HepG2 (cell line): ENCODE results near the gene SLC9A9. TPM values are rescaled to one million over a fixed set of nuclear protein-coding genes. Genes with fewer than 3 reads are reported as not detected.

Source experiments
- ATAC-seq: fragments of 200-7000 bp; cut with Tn5 transposase; 3 replicates; pipeline ENCODE4 v1.9.1; 2020; ENCODE audit warnings: mild to moderate bottlenecking, moderate library complexity
- BruUV-seq: library from RNA; stranded (reverse); fragments of 400-500 nt; replicated peaks from 2 replicates; lab custom pipeline; 2021; lab: Mats Ljungman, UMichigan
- CTCF ChIA-PET: fragments of 300-600 bp; formaldehyde crosslinking; extraction: SDS; loops from one replicate; lab custom pipeline; 2021; ENCODE audit warnings: low total read pairs, inconsistent platforms, low intra/inter-chr PET ratio; lab: Yijun Ruan, JAX
- POLR2A ChIA-PET: fragments of 350-600 bp; sonication (Branson Sonifier 250); formaldehyde crosslinking; loops from one replicate; lab custom pipeline; 2020; ENCODE audit warnings: antibody characterized with exemption, inconsistent platforms; lab: Yijun Ruan, JAX
- DNase-seq: peaks from one replicate; pipeline ENCODE4 v3.0.0-alpha.2; 2015; ENCODE audit warnings: low spot score
- FAIRE-seq: peaks from 3 replicates; lab custom pipeline; 2011; peaks lifted over from hg19 to GRCh38; lab: Jason Lieb, UNC
- H2AFZ ChIP-seq: one replicate; pipeline ENCODE4 v1.6.1; 2011; ENCODE audit warnings: low read length, inconsistent platforms
- H3K27ac ChIP-seq: fragments of 300-600 bp; 3 replicates; pipeline ENCODE4 v1.8.0; 2011; ENCODE audit warnings: mixed run types, mild to moderate bottlenecking, mixed read lengths, low read length, inconsistent platforms; ENCODE audit not compliant: insufficient read depth; ENCODE audit errors: extremely low read length
- H3K27me3 ChIP-seq, 2 experiments: fragments of 200-600 bp in 1 of 2; 2 replicates in 1 of 2; 3 replicates in 1 of 2; pipeline versions ENCODE4 v1.6.0 to v1.8.0; 2011; ENCODE audit warnings: low read length in 2 of 2, mild to moderate bottlenecking in 2 of 2, moderate library complexity in 2 of 2, inconsistent platforms in 1 of 2; ENCODE audit not compliant: insufficient read depth in 2 of 2, control insufficient read depth in 1 of 2
- H3K36me3 ChIP-seq, 2 experiments: fragments of 200-600 bp in 1 of 2; replicated peaks in 1 of 2; 2 replicates in 1 of 2; 3 replicates in 1 of 2; pipeline versions ENCODE4 v1.5.1 to v1.8.0; 2011; ENCODE audit warnings: low read length in 2 of 2, inconsistent platforms in 1 of 2; ENCODE audit not compliant: insufficient read depth in 2 of 2, control insufficient read depth in 1 of 2
- H3K4me1 ChIP-seq: 2 replicates; pipeline ENCODE4 v1.5.1; 2012; ENCODE audit warnings: low read length, inconsistent platforms; ENCODE audit not compliant: insufficient read depth
- H3K4me2 ChIP-seq: 2 replicates; pipeline ENCODE4 v1.6.0; 2011; ENCODE audit warnings: low read depth, low read length, inconsistent platforms
- H3K4me3 ChIP-seq, 3 experiments: fragments of 200-600 bp in 1 of 3; sonication (generic), shearing (Covaris generic) in 1 of 3; replicated peaks in 1 of 3; 2 replicates each; pipeline ENCODE4 v1.5.1; 2011 to 2016; ENCODE audit warnings: low read length in 3 of 3, inconsistent platforms in 2 of 3, low read depth in 2 of 3, mild to moderate bottlenecking in 2 of 3, control low read depth in 1 of 3, mixed read lengths in 1 of 3; ENCODE audit not compliant: insufficient read depth in 1 of 3
- H3K79me2 ChIP-seq: one replicate; pipeline ENCODE4 v1.6.1; 2011; ENCODE audit warnings: low read length, inconsistent platforms; ENCODE audit not compliant: insufficient read depth
- H3K9ac ChIP-seq: 2 replicates; pipeline ENCODE4 v1.6.0; 2011; ENCODE audit warnings: mild to moderate bottlenecking, low read depth, low read length, inconsistent platforms; ENCODE audit not compliant: insufficient read depth
- H3K9me3 ChIP-seq: 2 replicates; pipeline ENCODE4 v1.5.1; 2012; ENCODE audit warnings: mild to moderate bottlenecking, low read length
- H4K20me1 ChIP-seq: 2 replicates; pipeline ENCODE4 v1.6.0; 2011; ENCODE audit warnings: inconsistent platforms, mild to moderate bottlenecking, low read length, moderate library complexity; ENCODE audit not compliant: insufficient read depth
- ARNT ChIP-seq: fragments of 450-650 bp; IDR thresholded peaks from 2 replicates; pipeline ENCODE4 v1.6.1; 2017
- LCORL ChIP-seq, 2 experiments: fragments of 450-650 bp in 1 of 2; sonication (generic) in 1 of 2; formaldehyde crosslinking in 1 of 2; IDR thresholded peaks; 2 replicates each; pipeline versions ENCODE4 v1.5.0 to v1.6.1; 2017 to 2020; ENCODE audit warnings: antibody characterized with exemption in 1 of 2, missing genetic modification reagents in 1 of 2
- MTF2 ChIP-seq: sonication (generic); formaldehyde crosslinking; IDR thresholded peaks from 2 replicates; pipeline ENCODE4 v1.5.0; 2020; ENCODE audit warnings: missing genetic modification reagents, borderline replicate concordance
- SATB2 ChIP-seq: sonication (generic); formaldehyde crosslinking; IDR thresholded peaks from 2 replicates; pipeline ENCODE4 v1.5.0; 2020; ENCODE audit warnings: missing genetic modification reagents
- ZNF317 ChIP-seq: sonication (generic); formaldehyde crosslinking; IDR thresholded peaks from 2 replicates; pipeline ENCODE4 v1.5.0; 2020; ENCODE audit warnings: mild to moderate bottlenecking, missing genetic modification reagents
- ZSCAN21 ChIP-seq: sonication (generic); formaldehyde crosslinking; IDR thresholded peaks from 2 replicates; pipeline ENCODE4 v1.8.0; 2022; ENCODE audit warnings: mild to moderate bottlenecking, missing genetic modification reagents, moderate library complexity, borderline replicate concordance
- WGBS: methylation state at CpG from one replicate; pipeline ENCODE4 v1.1.6; 2017; ENCODE audit warnings: low lambda C conversion rate; 5-methylcytosine and 5-hydroxymethylcytosine counted together
- in situ Hi-C: cut with HindIII; loops from 2 replicates; pipeline ENCODE4 v1.10.0; 2017; ENCODE audit warnings: low pct_unique_long_range_greater_than_20kb; ENCODE audit not compliant: extremely low pct_ligation_motif_present
- intact Hi-C: fragments of 100-400 bp; cut with micrococcal nuclease; formaldehyde crosslinking; loops from one replicate; pipeline ENCODE4 v1.10.0; 2022; ENCODE audit not compliant: unreplicated experiment
- polyA plus RNA-seq, 8 experiments: library from polyadenylated mRNA; depleted of rRNA in 3 of 8; stranded (reverse) in 7 of 8; unstranded in 1 of 8; fragments of >200 nt; fragmentation: Illumina TruSeq in 4 of 8; extraction: Trizol in 4 of 8; gene quantifications; 2 replicates each; pipeline versions ENCODE4 v1.2.1 to v1.2.3, GENCODE V29; 2011 to 2016; ENCODE audit warnings: low read depth in 4 of 8, missing spikeins in 1 of 8, mixed read lengths in 1 of 8; ENCODE audit not compliant: insufficient read depth in 1 of 8
- total RNA-seq, 5 experiments: library from RNA; depleted of rRNA; stranded (reverse); fragments of >200 nt; fragmentation: Illumina TruSeq; extraction: Trizol; gene quantifications; 2 replicates each; pipeline ENCODE4 v1.2.3, GENCODE V29; 2016; ENCODE audit warnings: low read depth in 1 of 5
- TF ChIP-seq, protein P1 (sequence below): sonication (generic); formaldehyde crosslinking; IDR thresholded peaks from 2 replicates; pipeline ENCODE4 v1.8.1; 2022; ENCODE audit warnings: low read depth, mild to moderate bottlenecking, missing genetic modification reagents
- TF ChIP-seq, protein P2 (sequence below): sonication (generic); formaldehyde crosslinking; IDR thresholded peaks from 2 replicates; pipeline ENCODE4 v1.4.0; 2020; ENCODE audit warnings: missing genetic modification reagents, mild to moderate bottlenecking, borderline replicate concordance
- TF ChIP-seq, protein P3 (sequence below): sonication (generic); formaldehyde crosslinking; IDR thresholded peaks from 2 replicates; pipeline ENCODE4 v1.5.0; 2020; ENCODE audit warnings: mild to moderate bottlenecking, missing genetic modification reagents, borderline replicate concordance

SLC9A9 gene
- total and polyA plus RNA-seq, 2 of the 13 experiments (the other 11 are each of a cell fraction or from before 2014, with no cell fraction given), result not detected

DNA sequence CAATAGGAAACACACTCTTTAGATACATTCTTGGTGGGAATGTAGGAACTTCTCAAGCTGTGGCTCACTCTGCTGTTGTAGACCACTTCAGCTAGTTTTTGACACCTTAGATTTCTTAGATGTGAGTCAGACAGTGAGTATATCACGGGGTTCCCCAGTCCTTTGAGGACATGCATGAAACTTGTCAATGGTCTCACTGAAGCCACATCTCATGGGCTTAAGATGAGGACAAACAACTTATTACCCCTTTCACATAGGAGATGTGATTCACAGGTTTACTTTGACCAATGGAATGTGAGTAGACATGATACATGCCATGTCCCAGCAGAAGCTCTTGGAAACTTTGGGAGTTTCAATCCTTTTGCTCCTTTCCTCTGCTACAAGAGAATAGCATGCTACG lies 403.1 kb downstream of the SLC9A9 start:
- FAIRE-seq, result no peak
- Histone ChIP-seq H4K20me1 (no peaks in the 10 kb centered on the region), H3K9ac (no peak overlapping the region), H2AFZ (no peak overlapping the region), H3K4me3 (no peak overlapping the region), H3K36me3 (no peaks in the 10 kb centered on the region), H3K9me3 (no peaks in the 10 kb centered on the region), H3K27me3 (no peaks in the 10 kb centered on the region), H3K4me1 (no peaks in the 10 kb centered on the region), H3K4me2 (no peak overlapping the region), H3K27ac (no peak overlapping the region), H3K79me2 (no peaks in the 10 kb centered on the region)
- in situ Hi-C loops, result no loop called here
- BruUV-seq, result no TSS peak
- CTCF ChIA-PET, result no interaction called here
- no peak for DNase-seq
- no peak for ATAC-seq
- WGBS, result 0% methylated on average over 2 of the region's 2 CpGs
- POLR2A ChIA-PET, result no interaction called here
- intact Hi-C loops, result no loop called here
- TF ChIP-seq, protein P1, sequence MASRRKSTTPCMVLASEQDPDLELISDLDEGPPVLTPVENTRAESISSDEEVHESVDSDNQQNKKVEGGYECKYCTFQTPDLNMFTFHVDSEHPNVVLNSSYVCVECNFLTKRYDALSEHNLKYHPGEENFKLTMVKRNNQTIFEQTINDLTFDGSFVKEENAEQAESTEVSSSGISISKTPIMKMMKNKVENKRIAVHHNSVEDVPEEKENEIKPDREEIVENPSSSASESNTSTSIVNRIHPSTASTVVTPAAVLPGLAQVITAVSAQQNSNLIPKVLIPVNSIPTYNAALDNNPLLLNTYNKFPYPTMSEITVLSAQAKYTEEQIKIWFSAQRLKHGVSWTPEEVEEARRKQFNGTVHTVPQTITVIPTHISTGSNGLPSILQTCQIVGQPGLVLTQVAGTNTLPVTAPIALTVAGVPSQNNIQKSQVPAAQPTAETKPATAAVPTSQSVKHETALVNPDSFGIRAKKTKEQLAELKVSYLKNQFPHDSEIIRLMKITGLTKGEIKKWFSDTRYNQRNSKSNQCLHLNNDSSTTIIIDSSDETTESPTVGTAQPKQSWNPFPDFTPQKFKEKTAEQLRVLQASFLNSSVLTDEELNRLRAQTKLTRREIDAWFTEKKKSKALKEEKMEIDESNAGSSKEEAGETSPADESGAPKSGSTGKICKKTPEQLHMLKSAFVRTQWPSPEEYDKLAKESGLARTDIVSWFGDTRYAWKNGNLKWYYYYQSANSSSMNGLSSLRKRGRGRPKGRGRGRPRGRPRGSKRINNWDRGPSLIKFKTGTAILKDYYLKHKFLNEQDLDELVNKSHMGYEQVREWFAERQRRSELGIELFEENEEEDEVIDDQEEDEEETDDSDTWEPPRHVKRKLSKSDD, result no peak
- TF ChIP-seq ARNT (no peak), LCORL (IDR thresholded peaks at IDR 0.05) (no peak), LCORL (CRISPR knock-in tag; IDR thresholded peaks at IDR 0.05) (no peak), SATB2 (CRISPR knock-in tag) (no peak), ZSCAN21 (no peak), ZNF317 (CRISPR knock-in tag) (no peak), MTF2 (CRISPR knock-in tag) (no peak)
- TF ChIP-seq, protein P2, sequence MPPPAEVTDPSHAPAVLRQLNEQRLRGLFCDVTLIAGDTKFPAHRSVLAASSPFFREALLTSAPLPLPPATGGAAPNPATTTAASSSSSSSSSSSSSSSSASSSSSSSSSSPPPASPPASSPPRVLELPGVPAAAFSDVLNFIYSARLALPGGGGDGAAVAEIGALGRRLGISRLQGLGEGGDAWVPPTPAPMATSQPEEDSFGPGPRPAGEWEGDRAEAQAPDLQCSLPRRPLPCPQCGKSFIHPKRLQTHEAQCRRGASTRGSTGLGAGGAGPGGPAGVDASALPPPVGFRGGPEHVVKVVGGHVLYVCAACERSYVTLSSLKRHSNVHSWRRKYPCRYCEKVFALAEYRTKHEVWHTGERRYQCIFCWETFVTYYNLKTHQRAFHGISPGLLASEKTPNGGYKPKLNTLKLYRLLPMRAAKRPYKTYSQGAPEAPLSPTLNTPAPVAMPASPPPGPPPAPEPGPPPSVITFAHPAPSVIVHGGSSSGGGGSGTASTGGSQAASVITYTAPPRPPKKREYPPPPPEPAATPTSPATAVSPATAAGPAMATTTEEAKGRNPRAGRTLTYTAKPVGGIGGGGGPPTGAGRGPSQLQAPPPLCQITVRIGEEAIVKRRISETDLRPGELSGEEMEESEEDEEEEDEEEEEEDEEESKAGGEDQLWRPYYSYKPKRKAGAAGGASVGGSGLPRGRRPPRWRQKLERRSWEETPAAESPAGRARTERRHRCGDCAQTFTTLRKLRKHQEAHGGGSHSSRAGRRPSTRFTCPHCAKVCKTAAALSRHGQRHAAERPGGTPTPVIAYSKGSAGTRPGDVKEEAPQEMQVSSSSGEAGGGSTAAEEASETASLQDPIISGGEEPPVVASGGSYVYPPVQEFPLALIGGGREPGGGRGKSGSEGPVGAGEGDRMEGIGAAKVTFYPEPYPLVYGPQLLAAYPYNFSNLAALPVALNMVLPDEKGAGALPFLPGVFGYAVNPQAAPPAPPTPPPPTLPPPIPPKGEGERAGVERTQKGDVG (CRISPR knock-in tag), result no peak
- TF ChIP-seq, protein P3, sequence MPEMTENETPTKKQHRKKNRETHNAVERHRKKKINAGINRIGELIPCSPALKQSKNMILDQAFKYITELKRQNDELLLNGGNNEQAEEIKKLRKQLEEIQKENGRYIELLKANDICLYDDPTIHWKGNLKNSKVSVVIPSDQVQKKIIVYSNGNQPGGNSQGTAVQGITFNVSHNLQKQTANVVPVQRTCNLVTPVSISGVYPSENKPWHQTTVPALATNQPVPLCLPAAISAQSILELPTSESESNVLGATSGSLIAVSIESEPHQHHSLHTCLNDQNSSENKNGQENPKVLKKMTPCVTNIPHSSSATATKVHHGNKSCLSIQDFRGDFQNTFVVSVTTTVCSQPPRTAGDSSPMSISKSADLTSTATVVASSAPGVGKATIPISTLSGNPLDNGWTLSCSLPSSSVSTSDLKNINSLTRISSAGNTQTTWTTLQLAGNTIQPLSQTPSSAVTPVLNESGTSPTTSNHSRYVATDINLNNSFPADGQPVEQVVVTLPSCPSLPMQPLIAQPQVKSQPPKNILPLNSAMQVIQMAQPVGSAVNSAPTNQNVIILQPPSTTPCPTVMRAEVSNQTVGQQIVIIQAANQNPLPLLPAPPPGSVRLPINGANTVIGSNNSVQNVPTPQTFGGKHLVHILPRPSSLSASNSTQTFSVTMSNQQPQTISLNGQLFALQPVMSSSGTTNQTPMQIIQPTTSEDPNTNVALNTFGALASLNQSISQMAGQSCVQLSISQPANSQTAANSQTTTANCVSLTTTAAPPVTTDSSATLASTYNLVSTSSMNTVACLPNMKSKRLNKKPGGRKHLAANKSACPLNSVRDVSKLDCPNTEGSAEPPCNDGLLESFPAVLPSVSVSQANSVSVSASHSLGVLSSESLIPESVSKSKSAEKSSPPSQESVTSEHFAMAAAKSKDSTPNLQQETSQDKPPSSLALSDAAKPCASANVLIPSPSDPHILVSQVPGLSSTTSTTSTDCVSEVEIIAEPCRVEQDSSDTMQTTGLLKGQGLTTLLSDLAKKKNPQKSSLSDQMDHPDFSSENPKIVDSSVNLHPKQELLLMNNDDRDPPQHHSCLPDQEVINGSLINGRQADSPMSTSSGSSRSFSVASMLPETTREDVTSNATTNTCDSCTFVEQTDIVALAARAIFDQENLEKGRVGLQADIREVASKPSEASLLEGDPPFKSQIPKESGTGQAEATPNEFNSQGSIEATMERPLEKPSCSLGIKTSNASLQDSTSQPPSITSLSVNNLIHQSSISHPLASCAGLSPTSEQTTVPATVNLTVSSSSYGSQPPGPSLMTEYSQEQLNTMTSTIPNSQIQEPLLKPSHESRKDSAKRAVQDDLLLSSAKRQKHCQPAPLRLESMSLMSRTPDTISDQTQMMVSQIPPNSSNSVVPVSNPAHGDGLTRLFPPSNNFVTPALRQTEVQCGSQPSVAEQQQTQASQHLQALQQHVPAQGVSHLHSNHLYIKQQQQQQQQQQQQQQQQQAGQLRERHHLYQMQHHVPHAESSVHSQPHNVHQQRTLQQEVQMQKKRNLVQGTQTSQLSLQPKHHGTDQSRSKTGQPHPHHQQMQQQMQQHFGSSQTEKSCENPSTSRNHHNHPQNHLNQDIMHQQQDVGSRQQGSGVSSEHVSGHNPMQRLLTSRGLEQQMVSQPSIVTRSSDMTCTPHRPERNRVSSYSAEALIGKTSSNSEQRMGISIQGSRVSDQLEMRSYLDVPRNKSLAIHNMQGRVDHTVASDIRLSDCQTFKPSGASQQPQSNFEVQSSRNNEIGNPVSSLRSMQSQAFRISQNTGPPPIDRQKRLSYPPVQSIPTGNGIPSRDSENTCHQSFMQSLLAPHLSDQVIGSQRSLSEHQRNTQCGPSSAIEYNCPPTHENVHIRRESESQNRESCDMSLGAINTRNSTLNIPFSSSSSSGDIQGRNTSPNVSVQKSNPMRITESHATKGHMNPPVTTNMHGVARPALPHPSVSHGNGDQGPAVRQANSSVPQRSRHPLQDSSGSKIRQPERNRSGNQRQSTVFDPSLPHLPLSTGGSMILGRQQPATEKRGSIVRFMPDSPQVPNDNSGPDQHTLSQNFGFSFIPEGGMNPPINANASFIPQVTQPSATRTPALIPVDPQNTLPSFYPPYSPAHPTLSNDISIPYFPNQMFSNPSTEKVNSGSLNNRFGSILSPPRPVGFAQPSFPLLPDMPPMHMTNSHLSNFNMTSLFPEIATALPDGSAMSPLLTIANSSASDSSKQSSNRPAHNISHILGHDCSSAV (CRISPR knock-in tag), result no peak
